Subcutaneous adipose tissue (tissue), 4 donors: ENCODE measurements around the gene ADAM10. TPM values are rescaled to one million over a fixed set of nuclear protein-coding genes. Genes with fewer than 3 reads are reported as not detected.

Experiments used
- small RNA-seq: library from RNA; depleted of rRNA; stranded (forward); fragments of <200 nt; gene quantifications from one replicate; pipeline ENCODE3, GENCODE V24; 2016
- total RNA-seq, 4 donors: library from RNA; depleted of rRNA; stranded (reverse); fragments of >200 nt; gene quantifications; one replicate each; pipeline ENCODE4 v1.1.0, GENCODE V29; 2016
- TF ChIP-seq, protein P1 (sequence below): fragments of 450-650 bp; IDR thresholded peaks from one replicate; pipeline ENCODE4 v1.5.1; 2016; ENCODE audit warnings: low read depth, mild to moderate bottlenecking, control low read depth, antibody characterized with exemption, moderate library complexity

Gene ADAM10
- total RNA-seq, 4 donors from 2014 or later: 55.4 to 105 (median 57.6) TPM

DNA sequence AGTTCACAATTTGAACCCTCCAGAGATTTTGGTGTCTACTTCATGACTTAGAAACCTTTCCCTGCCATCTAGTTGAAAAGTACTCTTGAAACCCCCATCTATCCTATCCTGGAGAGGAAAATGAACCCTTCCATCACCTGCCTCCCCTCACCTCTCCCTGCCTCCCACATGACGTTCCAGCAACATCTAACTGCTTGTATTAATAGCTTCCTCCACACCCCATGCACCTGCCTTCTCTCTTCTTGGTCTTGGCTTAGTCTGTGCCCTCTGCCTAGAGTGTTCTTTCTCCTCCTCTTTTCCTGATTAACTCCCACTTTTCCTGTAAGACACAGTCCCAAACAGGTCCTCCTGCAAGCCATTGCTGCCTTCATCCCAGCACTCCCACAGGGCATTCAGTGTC lies 210.0 kb downstream of the ADAM10 start:
- TF ChIP-seq, protein P1, sequence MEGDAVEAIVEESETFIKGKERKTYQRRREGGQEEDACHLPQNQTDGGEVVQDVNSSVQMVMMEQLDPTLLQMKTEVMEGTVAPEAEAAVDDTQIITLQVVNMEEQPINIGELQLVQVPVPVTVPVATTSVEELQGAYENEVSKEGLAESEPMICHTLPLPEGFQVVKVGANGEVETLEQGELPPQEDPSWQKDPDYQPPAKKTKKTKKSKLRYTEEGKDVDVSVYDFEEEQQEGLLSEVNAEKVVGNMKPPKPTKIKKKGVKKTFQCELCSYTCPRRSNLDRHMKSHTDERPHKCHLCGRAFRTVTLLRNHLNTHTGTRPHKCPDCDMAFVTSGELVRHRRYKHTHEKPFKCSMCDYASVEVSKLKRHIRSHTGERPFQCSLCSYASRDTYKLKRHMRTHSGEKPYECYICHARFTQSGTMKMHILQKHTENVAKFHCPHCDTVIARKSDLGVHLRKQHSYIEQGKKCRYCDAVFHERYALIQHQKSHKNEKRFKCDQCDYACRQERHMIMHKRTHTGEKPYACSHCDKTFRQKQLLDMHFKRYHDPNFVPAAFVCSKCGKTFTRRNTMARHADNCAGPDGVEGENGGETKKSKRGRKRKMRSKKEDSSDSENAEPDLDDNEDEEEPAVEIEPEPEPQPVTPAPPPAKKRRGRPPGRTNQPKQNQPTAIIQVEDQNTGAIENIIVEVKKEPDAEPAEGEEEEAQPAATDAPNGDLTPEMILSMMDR: no peak

- TF ChIP-seq, protein P1: no peak
Observed at GRCh38 chr15:58538901-58539300, 210.6 kb downstream of the ADAM10 start.

Small RNA genes within 50 kb of the gene (small RNA-seq; reads per million reads assigned to genes)
- not detected for gene AC091046.1
- gene RF00012: not detected

Other genes with a start within 250 kb of the ADAM10 start
- gene MINDY2, start 21.6 kb upstream of the ADAM10 start, total RNA-seq: 10 to 100 TPM; 13.4 to 21.7 (median 18.4) TPM
- gene SLTM, start 184.0 kb upstream of the ADAM10 start, total RNA-seq: 100 to 1,000 TPM; 102 to 146 (median 122) TPM
- gene RNF111, start 238.0 kb upstream of the ADAM10 start, total RNA-seq: 10 to 100 TPM; 24.2 to 35.7 (median 28.0) TPM